Endothelial cell of umbilical vein (primary cell): ENCODE data around the gene GNAO1.

Source experiments
- EZH2 ChIP-seq: IDR thresholded peaks from 2 replicates; pipeline ENCODE4 v1.6.1; 2012; ENCODE audit warnings: borderline replicate concordance, low read depth, mild to moderate bottlenecking, moderate library complexity, low read length, inconsistent platforms; ENCODE audit not compliant: severe bottlenecking
- FOS ChIP-seq: IDR thresholded peaks from 2 replicates; pipeline ENCODE4 v1.6.1; 2011; ENCODE audit warnings: mild to moderate bottlenecking, low read length, moderate library complexity, borderline replicate concordance; ENCODE audit not compliant: insufficient read depth
- GATA2 ChIP-seq: IDR thresholded peaks from 2 replicates; pipeline ENCODE4 v1.7.0; 2011; ENCODE audit warnings: low read depth, mild to moderate bottlenecking, moderate library complexity, mixed read lengths, low read length; ENCODE audit not compliant: insufficient read length, insufficient read depth
- MYC ChIP-seq: IDR thresholded peaks from one replicate; pipeline ENCODE4 v1.6.1; 2011; ENCODE audit warnings: mild to moderate bottlenecking, low read depth, low read length
- POLR2A ChIP-seq: IDR thresholded peaks from 2 replicates; pipeline ENCODE4 v1.6.1; 2012; ENCODE audit warnings: low read depth, mild to moderate bottlenecking, control low read depth, low read length
- POLR2AphosphoS5 ChIP-seq: IDR thresholded peaks from 2 replicates; pipeline ENCODE4 v1.6.1; 2012; ENCODE audit warnings: low read depth, mild to moderate bottlenecking, control low read depth, low read length, moderate library complexity; ENCODE audit not compliant: insufficient read depth
- TF ChIP-seq, protein P1 (sequence below), 2 donors: IDR thresholded peaks; 1 replicate in 1 of 2; 2 replicates in 1 of 2; pipeline ENCODE4 v1.5.1; 2011; ENCODE audit warnings: low read length in 2 of 2, mild to moderate bottlenecking in 2 of 2, moderate library complexity in 2 of 2, control low read depth in 1 of 2, inconsistent platforms in 1 of 2, low read depth in 1 of 2; ENCODE audit not compliant: insufficient read depth in 1 of 2; ENCODE audit errors: extremely low read depth in 1 of 2
- TF ChIP-seq, protein P2 (sequence below): IDR thresholded peaks from 2 replicates; pipeline ENCODE4 v1.6.1; 2011; ENCODE audit not compliant: insufficient read depth, insufficient read length

DNA sequence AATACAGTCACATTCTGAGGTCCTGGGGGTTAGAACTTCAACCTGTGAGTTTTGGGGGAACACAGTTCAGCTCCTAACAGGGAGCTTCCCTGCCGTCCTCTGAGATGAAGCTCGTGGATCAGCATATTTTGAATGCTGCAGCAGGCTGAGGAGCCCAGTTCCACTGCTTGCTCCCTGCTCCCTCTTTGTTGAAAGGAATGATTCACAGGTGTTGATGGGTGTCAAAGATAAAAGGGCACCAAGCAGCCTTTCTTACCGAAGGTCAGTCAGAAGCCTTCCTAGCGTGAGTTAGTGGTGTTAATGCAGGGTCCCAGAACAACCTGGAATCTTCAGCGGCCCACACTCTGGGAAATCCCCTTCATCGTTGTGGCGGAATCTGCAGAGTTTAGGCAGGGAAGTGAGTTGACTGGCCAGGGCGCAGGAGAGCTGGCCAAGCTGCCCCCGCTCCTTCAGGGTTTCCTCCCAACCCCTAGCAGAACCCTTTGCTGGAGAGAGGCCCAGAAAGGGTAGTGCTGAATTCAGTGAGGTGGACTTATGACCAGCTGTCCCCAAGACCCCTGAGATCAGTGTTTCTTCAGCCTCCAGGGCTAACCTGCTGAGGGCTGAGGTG, 114.8 kb downstream of the GNAO1 start:
- TF ChIP-seq, protein P1, sequence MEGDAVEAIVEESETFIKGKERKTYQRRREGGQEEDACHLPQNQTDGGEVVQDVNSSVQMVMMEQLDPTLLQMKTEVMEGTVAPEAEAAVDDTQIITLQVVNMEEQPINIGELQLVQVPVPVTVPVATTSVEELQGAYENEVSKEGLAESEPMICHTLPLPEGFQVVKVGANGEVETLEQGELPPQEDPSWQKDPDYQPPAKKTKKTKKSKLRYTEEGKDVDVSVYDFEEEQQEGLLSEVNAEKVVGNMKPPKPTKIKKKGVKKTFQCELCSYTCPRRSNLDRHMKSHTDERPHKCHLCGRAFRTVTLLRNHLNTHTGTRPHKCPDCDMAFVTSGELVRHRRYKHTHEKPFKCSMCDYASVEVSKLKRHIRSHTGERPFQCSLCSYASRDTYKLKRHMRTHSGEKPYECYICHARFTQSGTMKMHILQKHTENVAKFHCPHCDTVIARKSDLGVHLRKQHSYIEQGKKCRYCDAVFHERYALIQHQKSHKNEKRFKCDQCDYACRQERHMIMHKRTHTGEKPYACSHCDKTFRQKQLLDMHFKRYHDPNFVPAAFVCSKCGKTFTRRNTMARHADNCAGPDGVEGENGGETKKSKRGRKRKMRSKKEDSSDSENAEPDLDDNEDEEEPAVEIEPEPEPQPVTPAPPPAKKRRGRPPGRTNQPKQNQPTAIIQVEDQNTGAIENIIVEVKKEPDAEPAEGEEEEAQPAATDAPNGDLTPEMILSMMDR (IDR thresholded peaks at IDR 0.05; ENCODE audit: extremely low read depth in 1 of 2, insufficient read depth in 1 of 2, low read depth in 1 of 2, low read length in 2 of 2) = no peak
- TF ChIP-seq POLR2AphosphoS5 = no peak
- TF ChIP-seq, protein P2, sequence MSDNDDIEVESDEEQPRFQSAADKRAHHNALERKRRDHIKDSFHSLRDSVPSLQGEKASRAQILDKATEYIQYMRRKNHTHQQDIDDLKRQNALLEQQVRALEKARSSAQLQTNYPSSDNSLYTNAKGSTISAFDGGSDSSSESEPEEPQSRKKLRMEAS = no peak
- TF ChIP-seq POLR2A = no peak
- TF ChIP-seq MYC = no peak
- TF ChIP-seq GATA2 = no peak
- TF ChIP-seq EZH2 = no peak
- TF ChIP-seq FOS = no peak
